ENCODE results near the gene MED23.

DNA sequence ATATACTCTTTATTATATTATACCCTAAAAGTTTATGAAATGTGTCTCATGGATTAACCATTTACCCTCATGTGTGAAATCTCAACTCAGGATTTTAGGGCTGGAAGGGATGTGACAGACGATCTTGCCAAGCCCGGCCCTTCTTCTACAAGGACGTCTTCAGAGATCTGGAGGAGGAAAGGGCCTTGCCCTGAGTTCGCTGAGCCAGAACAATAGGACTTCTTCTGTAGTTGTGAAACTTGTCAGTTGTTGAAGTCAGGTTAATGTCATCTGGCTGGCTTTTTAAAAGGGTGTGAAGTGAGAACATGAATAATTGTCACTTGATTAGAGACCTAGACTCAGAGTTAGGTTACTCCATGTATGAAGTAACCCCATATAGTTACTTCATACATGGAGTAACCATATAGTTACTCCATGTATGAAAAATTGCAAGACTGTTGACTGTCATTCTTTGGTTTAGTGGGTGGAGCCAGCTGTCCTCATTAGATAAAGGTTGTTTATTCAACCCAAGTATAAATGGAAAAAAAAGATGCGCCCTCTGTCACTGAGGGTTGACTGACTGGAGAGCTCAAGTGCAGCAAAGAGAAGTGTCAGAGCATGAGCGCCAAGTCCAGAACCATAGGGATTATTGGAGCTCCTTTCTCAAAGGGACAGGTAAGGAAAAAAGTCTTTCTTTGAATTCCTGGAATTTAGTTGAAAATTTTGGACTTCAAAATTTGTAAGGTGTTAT, 55.2 kb downstream of the MED23 start, which contains the start of gene ARG1:
- TF ChIP-seq EP300 (IDR thresholded peaks at IDR 0.05) (no peak), POLR2A (IDR thresholded peaks at IDR 0.05; ENCODE audit: low read depth) (no peak)
- TF ChIP-seq, protein P1, sequence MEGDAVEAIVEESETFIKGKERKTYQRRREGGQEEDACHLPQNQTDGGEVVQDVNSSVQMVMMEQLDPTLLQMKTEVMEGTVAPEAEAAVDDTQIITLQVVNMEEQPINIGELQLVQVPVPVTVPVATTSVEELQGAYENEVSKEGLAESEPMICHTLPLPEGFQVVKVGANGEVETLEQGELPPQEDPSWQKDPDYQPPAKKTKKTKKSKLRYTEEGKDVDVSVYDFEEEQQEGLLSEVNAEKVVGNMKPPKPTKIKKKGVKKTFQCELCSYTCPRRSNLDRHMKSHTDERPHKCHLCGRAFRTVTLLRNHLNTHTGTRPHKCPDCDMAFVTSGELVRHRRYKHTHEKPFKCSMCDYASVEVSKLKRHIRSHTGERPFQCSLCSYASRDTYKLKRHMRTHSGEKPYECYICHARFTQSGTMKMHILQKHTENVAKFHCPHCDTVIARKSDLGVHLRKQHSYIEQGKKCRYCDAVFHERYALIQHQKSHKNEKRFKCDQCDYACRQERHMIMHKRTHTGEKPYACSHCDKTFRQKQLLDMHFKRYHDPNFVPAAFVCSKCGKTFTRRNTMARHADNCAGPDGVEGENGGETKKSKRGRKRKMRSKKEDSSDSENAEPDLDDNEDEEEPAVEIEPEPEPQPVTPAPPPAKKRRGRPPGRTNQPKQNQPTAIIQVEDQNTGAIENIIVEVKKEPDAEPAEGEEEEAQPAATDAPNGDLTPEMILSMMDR (IDR thresholded peaks at IDR 0.05) = no peak

All from esophagus muscularis mucosa (tissue), 4 donors.